KOPT-K1 (cell line): ENCODE results near the gene PHLDB3.
"Not testable (repeated sequence)": the region's sequence is repeated elsewhere in the genome, so short reads cannot be mapped to it uniquely, and the experiment has no call there.

Source experiments
- H3K27ac ChIP-seq: fragments of 200-600 bp; sonication (generic); 2 replicates; pipeline ENCODE4 v1.5.1; 2016; ENCODE audit warnings: antibody characterized with exemption, mild to moderate bottlenecking, low read depth, low read length; ENCODE audit not compliant: poor library complexity, severe bottlenecking
- H3K36me3 ChIP-seq: fragments of 200-600 bp; sonication (generic); 2 replicates; pipeline ENCODE4 v1.5.1; 2017; ENCODE audit warnings: antibody characterized with exemption, mild to moderate bottlenecking, low read length, moderate library complexity; ENCODE audit not compliant: insufficient read depth
- H3K9me3 ChIP-seq: fragments of 200-600 bp; sonication (generic); 2 replicates; pipeline ENCODE4 v1.5.1; 2017; ENCODE audit warnings: antibody characterized with exemption, low read length, mild to moderate bottlenecking; ENCODE audit not compliant: insufficient read depth, poor library complexity, severe bottlenecking

PHLDB3 gene

DNA sequence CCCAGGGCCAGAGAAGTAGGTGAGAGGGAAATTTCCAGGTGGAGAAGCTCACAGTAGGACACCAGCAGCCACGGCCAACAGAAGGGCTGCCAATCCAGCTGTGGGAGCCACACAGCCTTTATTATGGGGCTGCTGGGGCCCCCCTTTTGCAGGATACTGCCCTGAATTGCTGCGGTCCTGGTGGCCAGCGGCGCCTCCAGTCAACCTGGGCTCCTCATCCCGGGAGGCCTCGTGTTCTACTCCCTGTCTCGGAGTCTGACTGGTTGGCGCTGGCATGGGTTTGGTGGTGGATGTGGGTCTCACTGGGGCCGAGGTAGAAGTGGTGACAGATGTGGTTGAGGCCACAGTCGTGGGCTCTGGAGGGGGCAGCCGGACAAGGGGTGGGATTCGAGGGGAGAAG, 43.2 kb downstream of the PHLDB3 start:
- H3K9me3 ChIP-seq = no peaks in the 10 kb centered on the region

DNA sequence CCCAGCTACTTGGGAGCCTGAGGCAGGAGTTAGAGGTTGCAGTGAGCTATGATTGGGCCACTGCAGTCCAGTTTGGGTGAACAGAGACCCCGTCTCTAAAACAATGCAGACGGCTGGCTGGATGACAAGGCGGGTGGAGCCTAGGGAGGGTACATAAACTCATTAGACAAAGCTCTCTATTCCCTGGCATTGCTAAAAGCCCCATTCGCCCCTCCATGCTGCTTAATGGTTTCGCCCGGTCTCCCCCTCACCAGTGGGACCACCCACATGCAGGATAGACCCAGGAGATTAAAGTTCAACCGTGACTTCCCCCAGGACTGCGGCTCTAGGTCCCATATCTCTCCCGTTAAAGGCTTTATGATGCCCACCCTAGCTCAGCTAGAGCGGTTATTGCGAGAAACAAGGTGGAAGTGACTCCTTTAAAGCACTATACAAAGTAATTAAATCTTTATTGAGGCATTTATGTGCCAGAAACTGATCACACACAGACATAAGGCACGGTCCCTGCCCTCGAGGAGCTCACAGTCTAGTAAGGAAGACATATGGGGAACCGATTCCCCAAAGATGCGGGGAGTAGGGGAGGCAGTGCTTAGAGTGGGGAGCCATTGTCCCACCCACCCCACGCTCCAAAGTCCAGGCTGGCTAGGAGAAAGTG, 44.1 kb downstream of the PHLDB3 start:
- H3K9me3 ChIP-seq = no peaks in the 10 kb centered on the region
- H3K36me3 ChIP-seq = no peaks in the 10 kb centered on the region
- no peak overlapping the region for H3K27ac ChIP-seq

More for the DNA sequence above, 43.2 kb downstream of the PHLDB3 start:
- H3K36me3 ChIP-seq = no peaks in the 10 kb centered on the region
- no peak overlapping the region for H3K27ac ChIP-seq

GRCh38 chr19:43457809-43458208, 46.7 kb downstream of the PHLDB3 start:
- no peaks in the 10 kb centered on the region for H3K9me3 ChIP-seq
- H3K36me3 ChIP-seq = no peaks in the 10 kb centered on the region
- no peak overlapping the region for H3K27ac ChIP-seq

- Histone ChIP-seq H3K27ac (no peak overlapping the region), H3K9me3 (no peaks in the 10 kb centered on the region), H3K36me3 (no peaks in the 10 kb centered on the region)
Measured at GRCh38 chr19:43455321-43456113, 49.0 kb downstream of the PHLDB3 start.

DNA sequence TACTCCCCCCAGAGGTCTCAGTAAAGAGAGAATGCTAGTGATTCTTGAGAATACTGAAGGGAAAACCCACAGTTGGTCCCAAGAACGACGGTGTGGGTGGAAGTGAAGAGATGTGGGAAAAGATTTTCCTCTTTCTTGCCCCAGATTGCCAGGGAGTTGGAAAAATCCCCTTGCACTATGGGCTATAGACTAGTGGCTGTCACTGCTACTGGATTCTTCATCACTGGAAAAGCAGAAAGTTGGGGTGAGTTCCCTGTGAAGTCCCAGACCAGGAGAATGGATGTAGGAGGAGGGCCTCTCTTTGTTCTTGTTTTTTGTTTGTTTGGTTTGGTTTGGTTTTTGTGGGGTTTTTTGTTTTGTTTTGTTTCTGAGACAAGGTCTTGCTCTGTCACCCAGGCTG, 50.5 kb downstream of the PHLDB3 start:
- no peak overlapping the region for H3K27ac ChIP-seq
- H3K36me3 ChIP-seq = no peaks in the 10 kb centered on the region
- no peaks in the 10 kb centered on the region for H3K9me3 ChIP-seq

DNA sequence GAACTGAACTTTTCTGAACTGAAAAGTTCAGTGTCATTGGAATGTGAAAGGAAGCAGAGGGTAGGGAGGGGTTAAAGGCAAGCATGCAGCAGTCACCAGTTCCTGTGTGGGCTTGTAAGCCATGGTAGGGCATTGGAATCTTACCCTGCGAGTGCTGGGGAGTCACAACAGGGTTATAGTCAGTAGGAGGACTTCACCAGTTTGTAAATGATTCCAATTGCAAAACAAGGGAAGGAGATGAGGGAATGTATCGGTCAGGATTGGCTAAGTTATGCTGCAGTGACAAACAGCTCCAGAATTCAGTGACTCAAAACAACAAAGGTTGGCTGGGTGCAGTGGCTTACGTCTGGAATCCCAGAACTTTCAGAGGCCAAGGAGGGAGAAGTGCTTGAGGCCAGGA, 52.0 kb downstream of the PHLDB3 start:
- no peaks in the 10 kb centered on the region for H3K9me3 ChIP-seq
- no peaks in the 10 kb centered on the region for H3K36me3 ChIP-seq
- H3K27ac ChIP-seq = no peak overlapping the region

DNA sequence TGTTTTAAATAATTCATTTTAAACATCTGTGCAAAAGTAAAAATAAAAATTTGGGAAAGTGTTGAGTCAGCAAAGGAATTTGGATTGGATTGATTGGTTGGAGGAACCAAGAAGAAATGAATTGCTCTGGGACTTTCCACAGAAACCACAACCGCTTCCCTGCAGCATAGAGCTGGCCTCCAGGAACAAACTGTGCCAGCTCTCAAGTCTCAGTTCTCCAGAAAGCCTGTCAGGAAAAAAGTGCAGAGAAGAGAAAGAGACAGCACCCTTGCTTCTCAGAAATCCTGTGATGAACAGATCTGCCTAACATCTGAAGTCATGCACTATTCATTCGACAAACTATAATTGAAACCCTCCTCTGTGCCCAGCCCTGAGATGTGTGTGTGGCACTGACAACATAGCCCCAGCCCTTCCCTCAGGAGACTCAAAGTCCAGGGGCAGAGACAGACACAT, 54.0 kb downstream of the PHLDB3 start:
- no peak overlapping the region for H3K27ac ChIP-seq
- H3K9me3 ChIP-seq = no peaks in the 10 kb centered on the region
- no peaks in the 10 kb centered on the region for H3K36me3 ChIP-seq

GRCh38 chr19:43447655-43448054, 56.9 kb downstream of the PHLDB3 start:
- H3K27ac ChIP-seq = no peak overlapping the region
- H3K9me3 ChIP-seq = no peaks in the 10 kb centered on the region
- no peaks in the 10 kb centered on the region for H3K36me3 ChIP-seq

- Histone ChIP-seq H3K36me3 (no peaks in the 10 kb centered on the region), H3K27ac (no peak overlapping the region), H3K9me3 (no peaks in the 10 kb centered on the region)
Measured at GRCh38 chr19:43446746-43447489, 57.6 kb downstream of the PHLDB3 start.

DNA sequence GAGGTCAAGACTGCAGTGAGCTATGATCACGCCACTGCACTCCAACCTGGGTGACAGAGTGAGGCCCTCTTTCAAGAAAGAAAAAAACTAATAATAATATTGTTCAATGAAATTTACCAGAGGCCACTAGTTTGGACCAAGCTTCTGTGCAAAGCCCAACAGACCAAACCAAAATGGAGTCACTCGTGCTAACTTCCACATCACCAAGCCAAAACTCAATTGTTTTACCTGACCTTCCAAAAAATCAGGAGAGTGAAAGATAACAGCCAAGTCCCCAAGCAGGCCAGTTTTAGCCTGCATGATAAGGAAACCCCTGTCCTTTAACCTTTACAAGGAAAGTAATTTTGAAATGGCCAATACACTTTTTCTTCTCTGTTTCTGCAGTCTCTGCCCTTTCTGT, 59.1 kb downstream of the PHLDB3 start:
- Histone ChIP-seq H3K36me3 (no peaks in the 10 kb centered on the region), H3K9me3 (no peaks in the 10 kb centered on the region), H3K27ac (no peak overlapping the region)

DNA sequence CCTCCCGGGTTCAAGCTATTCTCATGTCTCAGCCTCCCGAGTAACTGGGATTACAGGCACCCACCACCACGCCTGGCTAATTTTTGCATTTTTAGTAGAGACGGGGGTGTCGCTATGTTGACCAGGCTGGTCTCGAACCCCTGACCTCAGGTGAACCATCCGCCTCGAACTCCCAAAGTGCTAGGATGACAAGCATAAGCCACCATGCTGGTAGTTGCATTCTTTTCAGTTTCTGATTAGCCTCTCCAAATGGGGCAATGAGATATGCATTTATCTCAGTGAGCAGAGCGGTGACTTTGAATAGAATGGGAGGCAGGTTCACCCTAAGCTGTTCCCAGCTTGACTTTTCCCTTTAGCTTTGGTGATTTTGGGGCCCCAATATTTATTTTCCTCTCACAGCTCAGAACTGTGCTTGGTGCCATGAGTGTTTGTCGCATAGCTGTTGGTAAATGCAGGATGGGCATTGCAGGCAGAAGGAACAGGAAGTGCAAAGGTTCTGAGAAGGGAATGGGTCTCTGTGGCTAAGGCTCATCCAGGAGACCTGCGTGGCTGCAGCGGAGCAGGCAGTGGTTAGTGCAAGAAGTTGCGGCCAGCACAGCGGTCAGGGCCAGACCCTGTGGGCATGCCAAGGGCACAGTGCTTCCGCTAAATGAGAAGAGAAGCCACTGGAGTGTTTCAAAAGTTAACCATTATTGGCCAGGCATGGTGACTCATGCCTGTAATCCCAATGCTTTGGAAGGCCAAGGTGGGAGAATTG, 59.8 kb downstream of the PHLDB3 start:
- Histone ChIP-seq H3K36me3 (no peaks in the 10 kb centered on the region), H3K9me3 (no peaks in the 10 kb centered on the region), H3K27ac (no peak overlapping the region)

GRCh38 chr19:43444091-43444490, 60.5 kb downstream of the PHLDB3 start:
- not testable (repeated sequence) for H3K27ac ChIP-seq

GRCh38 chr19:43441716-43442115, 62.8 kb downstream of the PHLDB3 start:
- Histone ChIP-seq H3K36me3 (no peaks in the 10 kb centered on the region), H3K9me3 (no peaks in the 10 kb centered on the region), H3K27ac (no peak overlapping the region)

More at GRCh38 chr19:43444091-43444490, 60.5 kb downstream of the PHLDB3 start:
- not testable (repeated sequence) for H3K9me3 ChIP-seq, H3K36me3 ChIP-seq

GRCh38 chr19:43439709-43440063, 64.9 kb downstream of the PHLDB3 start:
- Histone ChIP-seq H3K27ac (peak overlapping the region; percentile 42), H3K9me3 (no peaks in the 10 kb centered on the region), H3K36me3 (no peaks in the 10 kb centered on the region)
